Chondrocyte (in vitro differentiated cells): ENCODE results near the gene MYDGF. TPM values are rescaled to one million over a fixed set of nuclear protein-coding genes. Genes with fewer than 3 reads are reported as not detected.

Experiments
- DNase-seq: peaks from one replicate; pipeline ENCODE4 v3.0.0; 2021; ENCODE audit warnings: mixed read lengths, low spot score
- H3K27ac Mint-ChIP-seq: one replicate; pipeline ENCODE4 v1.8.0; 2021; ENCODE audit warnings: mild to moderate bottlenecking, moderate library complexity, mixed read lengths; ENCODE audit not compliant: unreplicated experiment
- H3K27me3 Mint-ChIP-seq: 2 replicates; pipeline ENCODE4 v1.8.0; 2021; ENCODE audit warnings: low read depth, mixed read lengths
- H3K36me3 Mint-ChIP-seq: 2 replicates; pipeline ENCODE4 v1.8.0; 2021; ENCODE audit warnings: low read depth, mixed read lengths
- H3K4me1 Mint-ChIP-seq: 2 replicates; pipeline ENCODE4 v1.8.0; 2021; ENCODE audit warnings: low read depth, mild to moderate bottlenecking, mixed read lengths
- H3K4me3 Mint-ChIP-seq: one replicate; pipeline ENCODE4 v1.8.0; 2021; ENCODE audit warnings: mild to moderate bottlenecking, moderate library complexity, mixed read lengths; ENCODE audit not compliant: unreplicated experiment
- H3K9me3 Mint-ChIP-seq: 2 replicates; pipeline ENCODE4 v1.8.0; 2021; ENCODE audit warnings: low read depth, mixed read lengths
- total RNA-seq: library from RNA; stranded (reverse); gene quantifications from 3 replicates; pipeline ENCODE4 v1.2.1, GENCODE V29; 2021
- TF ChIP-seq, protein P1 (sequence below): fragments of 200-600 bp; sonication (generic); IDR thresholded peaks from 2 replicates; pipeline ENCODE4 v1.5.0; 2021; ENCODE audit warnings: antibody characterized with exemption, mild to moderate bottlenecking, moderate library complexity

The MYDGF gene
- total RNA-seq, 1 donor from 2014 or later, result 124 TPM

DNA sequence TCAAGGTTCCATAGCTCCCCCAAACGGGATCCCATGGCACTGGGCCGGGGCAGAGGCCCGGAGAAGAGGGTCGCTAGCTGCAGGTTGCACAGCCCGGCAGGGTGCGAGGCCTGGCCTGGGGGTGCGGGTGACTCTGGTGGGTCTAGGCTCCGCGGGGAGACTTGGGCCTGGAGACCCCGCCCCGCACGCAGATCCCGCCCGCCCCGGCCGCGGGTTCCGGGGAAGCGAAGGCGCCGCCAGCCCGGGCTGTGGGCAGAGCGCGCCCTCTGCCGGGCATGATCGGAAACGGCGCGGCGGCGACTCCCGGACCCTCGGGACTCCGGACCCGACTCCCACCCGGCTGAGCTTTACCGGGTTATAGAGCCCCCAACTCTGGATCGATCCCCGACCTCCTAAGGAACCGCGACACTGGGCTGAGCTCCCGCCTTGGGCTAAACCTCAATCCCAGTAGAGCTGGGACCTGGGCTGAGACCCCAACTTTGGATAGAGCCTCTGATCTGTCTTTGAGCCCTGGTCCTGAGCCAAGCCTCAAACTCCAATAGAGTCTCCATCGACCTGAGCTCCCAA lies 33.9 kb downstream of the MYDGF start:
- peaks cover 30% of the 10 kb centered on the region for H3K4me1 Mint-ChIP-seq
- H3K9me3 Mint-ChIP-seq, result no peaks in the 10 kb centered on the region
- no peaks in the 10 kb centered on the region for H3K36me3 Mint-ChIP-seq
- peak overlapping the region; percentile 51 for H3K4me3 Mint-ChIP-seq
- TF ChIP-seq, protein P1, sequence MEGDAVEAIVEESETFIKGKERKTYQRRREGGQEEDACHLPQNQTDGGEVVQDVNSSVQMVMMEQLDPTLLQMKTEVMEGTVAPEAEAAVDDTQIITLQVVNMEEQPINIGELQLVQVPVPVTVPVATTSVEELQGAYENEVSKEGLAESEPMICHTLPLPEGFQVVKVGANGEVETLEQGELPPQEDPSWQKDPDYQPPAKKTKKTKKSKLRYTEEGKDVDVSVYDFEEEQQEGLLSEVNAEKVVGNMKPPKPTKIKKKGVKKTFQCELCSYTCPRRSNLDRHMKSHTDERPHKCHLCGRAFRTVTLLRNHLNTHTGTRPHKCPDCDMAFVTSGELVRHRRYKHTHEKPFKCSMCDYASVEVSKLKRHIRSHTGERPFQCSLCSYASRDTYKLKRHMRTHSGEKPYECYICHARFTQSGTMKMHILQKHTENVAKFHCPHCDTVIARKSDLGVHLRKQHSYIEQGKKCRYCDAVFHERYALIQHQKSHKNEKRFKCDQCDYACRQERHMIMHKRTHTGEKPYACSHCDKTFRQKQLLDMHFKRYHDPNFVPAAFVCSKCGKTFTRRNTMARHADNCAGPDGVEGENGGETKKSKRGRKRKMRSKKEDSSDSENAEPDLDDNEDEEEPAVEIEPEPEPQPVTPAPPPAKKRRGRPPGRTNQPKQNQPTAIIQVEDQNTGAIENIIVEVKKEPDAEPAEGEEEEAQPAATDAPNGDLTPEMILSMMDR, result peak; percentile 98
- no peaks in the 10 kb centered on the region for H3K27me3 Mint-ChIP-seq
- no peak for DNase-seq
- peak overlapping the region; percentile 57 for H3K27ac Mint-ChIP-seq

DNA sequence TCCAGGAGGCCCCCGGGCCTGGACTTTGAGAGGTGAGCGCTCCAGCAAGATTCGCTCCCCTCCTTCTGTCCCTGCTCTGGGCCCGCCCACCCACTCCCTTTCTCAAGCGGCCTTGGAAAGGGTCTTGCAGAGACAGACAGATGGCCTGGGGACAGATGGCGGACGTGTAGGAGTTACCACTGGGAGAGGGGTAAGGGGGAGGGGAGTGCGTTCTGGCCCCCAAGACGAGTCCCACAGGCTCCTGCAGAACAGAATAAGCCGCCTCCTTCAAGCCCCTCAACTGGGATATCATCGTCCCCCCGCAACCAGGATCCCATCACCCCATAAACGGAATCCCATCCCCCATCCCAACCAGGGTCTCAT lies 34.4 kb downstream of the MYDGF start:
- Mint-ChIP-seq H3K27ac (peak overlapping the region; percentile 57), H3K4me3 (peak overlapping the region; percentile 51), H3K36me3 (no peaks in the 10 kb centered on the region), H3K27me3 (no peaks in the 10 kb centered on the region), H3K9me3 (no peaks in the 10 kb centered on the region), H3K4me1 (peaks cover 30% of the 10 kb centered on the region)
- TF ChIP-seq, protein P1, result no peak
- no peak for DNase-seq

DNA sequence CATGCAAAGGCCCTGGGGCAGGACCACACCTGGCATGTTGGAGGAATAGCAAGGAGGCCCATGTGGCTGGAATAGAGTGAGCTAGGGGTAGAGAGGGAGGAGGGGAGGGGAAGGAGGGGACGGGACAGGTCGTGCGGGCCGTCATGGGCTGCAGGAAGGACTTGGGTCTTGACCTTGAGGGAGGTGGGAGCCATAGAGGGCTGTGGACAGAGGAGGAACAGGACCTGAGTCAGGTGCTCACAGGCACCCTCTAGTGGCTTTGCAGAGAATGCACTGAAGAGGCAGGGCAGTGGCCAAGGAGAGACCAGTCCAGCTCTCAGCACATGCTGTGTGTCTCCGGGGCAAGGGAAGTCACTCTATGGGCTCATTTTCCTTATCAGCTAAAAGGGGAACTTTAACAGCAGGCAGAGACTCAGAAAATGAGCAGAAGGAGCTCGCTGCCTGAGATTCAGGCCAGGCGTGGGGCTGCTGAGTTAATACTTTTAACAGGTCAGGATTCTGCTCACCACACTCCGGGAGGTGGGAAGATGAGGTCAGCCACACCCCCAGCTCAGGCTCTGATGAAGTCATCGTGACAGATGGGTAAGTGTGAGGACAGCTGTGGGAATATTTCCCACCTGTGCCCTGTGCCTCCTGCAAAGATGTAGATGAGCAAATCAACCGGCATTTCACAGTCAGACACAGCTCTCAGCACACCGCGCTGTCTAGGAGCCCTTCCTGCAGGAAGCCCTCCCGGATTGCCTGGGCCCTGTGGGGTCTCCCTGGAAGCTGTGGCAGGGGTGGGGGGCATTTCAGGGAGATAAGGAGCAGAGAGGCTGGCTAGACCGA lies 36.8 kb downstream of the MYDGF start:
- no peak overlapping the region for H3K4me3 Mint-ChIP-seq
- peak overlapping the region; percentile 99 for H3K27ac Mint-ChIP-seq
- no peaks in the 10 kb centered on the region for H3K36me3 Mint-ChIP-seq
- TF ChIP-seq, protein P1, result peak; percentile 86
- H3K27me3 Mint-ChIP-seq, result no peaks in the 10 kb centered on the region
- peaks cover 20% of the 10 kb centered on the region for H3K4me1 Mint-ChIP-seq
- H3K9me3 Mint-ChIP-seq, result no peaks in the 10 kb centered on the region
- DNase-seq, result no peak

DNA sequence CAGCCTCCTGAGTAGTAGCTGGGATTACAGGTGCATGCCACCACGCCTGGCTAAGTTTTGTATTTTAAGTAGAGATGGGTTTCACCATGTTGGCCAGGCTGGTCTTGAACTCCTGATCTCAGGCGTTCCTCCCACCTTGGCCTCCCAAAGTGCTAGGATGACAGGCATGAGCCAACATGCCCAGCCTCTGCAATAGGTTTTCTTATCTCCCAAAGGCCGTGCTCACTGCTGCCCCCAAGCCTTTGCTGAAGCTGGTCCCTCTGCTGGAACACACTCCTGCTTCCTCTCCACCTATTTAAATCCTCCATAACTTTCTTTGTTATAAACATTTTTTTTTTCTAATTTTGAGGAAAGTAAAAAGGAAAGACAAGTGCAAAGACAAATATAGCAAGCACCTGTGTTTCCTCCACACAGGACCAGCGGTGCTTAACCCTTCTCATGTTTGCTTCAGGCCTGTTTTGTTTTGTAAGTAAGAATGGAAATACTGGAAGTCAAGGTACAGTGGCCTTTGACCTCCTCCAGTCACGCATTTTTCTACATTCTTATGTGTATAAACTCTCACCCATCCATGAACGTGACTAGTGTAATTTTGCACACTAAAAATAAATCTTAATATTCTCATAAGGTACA lies 45.3 kb downstream of the MYDGF start:
- no peak for DNase-seq
- no peaks in the 10 kb centered on the region for H3K9me3 Mint-ChIP-seq
- H3K27ac Mint-ChIP-seq, result no peak overlapping the region
- H3K27me3 Mint-ChIP-seq, result peaks cover 4% of the 10 kb centered on the region
- TF ChIP-seq, protein P1, result peak; percentile 54
- H3K36me3 Mint-ChIP-seq, result no peaks in the 10 kb centered on the region
- no peak overlapping the region for H3K4me3 Mint-ChIP-seq
- no peaks in the 10 kb centered on the region for H3K4me1 Mint-ChIP-seq

DNA sequence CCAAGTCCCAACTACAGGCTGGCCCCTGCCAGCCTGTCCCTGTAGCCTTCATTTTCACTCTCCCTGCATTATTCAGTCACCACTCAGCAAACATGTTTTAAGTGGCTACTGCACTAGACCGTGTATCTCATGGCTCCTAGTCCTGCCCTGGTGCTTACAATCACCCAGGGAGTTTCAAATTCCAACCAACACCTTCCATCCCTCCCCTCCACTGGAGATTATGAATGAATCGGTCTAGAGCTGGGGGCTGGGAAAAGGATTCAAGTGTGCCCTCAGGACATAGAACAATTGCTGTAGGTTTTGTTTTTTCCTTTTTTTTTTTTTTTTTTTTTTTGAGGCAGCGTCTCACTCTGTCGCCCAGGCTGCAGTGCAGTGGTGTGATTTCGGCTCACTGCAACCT lies 45.8 kb downstream of the MYDGF start:
- no peak overlapping the region for H3K27ac Mint-ChIP-seq

More for the DNA sequence above, 45.8 kb downstream of the MYDGF start:
- TF ChIP-seq, protein P1, result no peak
- peaks cover 4% of the 10 kb centered on the region for H3K27me3 Mint-ChIP-seq
- H3K4me1 Mint-ChIP-seq, result no peaks in the 10 kb centered on the region
- no peaks in the 10 kb centered on the region for H3K9me3 Mint-ChIP-seq
- H3K4me3 Mint-ChIP-seq, result no peak overlapping the region
- DNase-seq, result no peak
- no peaks in the 10 kb centered on the region for H3K36me3 Mint-ChIP-seq
